Breast epithelium (tissue), 3 donors: ENCODE results near the gene PRDM11.

Source experiments
- POLR2A ChIP-seq: fragments of 450-650 bp; IDR thresholded peaks from one replicate; pipeline ENCODE4 v1.6.1; 2016; ENCODE audit warnings: antibody characterized with exemption, mild to moderate bottlenecking, moderate library complexity
- TF ChIP-seq, protein P1 (sequence below), 3 donors: fragments of 450-650 bp; IDR thresholded peaks; one replicate each; pipeline ENCODE4 v1.5.1; 2016 to 2017; ENCODE audit warnings: antibody characterized with exemption in 3 of 3, mild to moderate bottlenecking in 3 of 3, moderate library complexity in 3 of 3

DNA sequence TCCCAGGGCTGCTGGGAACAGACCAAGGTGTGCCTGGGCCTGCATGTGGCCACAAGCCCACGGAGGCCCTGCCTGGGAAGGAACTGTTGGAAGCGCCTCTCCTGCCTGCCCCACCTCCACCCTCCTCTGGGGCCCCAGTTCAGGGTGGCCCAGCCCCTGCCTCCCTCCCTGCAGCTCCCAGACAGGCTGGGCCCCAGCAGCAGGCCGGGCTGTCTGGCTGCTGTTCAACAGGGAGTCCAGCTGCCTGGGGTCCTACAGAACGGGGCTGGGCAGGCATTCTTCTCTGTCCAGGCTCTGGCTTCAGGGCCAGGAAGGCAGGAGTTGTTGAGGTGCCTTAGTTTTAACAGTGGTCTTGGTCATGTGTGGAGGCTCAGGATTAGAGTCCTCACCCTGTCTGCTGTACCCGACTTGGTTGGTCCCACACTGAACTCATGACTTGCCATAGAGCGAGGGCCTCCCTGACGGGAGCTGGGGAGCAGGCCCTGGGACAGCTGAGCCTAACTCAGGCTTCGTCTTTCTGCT lies 11.8 kb downstream of the PRDM11 start:
- TF ChIP-seq, protein P1, sequence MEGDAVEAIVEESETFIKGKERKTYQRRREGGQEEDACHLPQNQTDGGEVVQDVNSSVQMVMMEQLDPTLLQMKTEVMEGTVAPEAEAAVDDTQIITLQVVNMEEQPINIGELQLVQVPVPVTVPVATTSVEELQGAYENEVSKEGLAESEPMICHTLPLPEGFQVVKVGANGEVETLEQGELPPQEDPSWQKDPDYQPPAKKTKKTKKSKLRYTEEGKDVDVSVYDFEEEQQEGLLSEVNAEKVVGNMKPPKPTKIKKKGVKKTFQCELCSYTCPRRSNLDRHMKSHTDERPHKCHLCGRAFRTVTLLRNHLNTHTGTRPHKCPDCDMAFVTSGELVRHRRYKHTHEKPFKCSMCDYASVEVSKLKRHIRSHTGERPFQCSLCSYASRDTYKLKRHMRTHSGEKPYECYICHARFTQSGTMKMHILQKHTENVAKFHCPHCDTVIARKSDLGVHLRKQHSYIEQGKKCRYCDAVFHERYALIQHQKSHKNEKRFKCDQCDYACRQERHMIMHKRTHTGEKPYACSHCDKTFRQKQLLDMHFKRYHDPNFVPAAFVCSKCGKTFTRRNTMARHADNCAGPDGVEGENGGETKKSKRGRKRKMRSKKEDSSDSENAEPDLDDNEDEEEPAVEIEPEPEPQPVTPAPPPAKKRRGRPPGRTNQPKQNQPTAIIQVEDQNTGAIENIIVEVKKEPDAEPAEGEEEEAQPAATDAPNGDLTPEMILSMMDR (IDR thresholded peaks at IDR 0.05): no peak
- TF ChIP-seq POLR2A: no peak
